ENCODE data around the gene CRACDL.

CRACDL gene

DNA sequence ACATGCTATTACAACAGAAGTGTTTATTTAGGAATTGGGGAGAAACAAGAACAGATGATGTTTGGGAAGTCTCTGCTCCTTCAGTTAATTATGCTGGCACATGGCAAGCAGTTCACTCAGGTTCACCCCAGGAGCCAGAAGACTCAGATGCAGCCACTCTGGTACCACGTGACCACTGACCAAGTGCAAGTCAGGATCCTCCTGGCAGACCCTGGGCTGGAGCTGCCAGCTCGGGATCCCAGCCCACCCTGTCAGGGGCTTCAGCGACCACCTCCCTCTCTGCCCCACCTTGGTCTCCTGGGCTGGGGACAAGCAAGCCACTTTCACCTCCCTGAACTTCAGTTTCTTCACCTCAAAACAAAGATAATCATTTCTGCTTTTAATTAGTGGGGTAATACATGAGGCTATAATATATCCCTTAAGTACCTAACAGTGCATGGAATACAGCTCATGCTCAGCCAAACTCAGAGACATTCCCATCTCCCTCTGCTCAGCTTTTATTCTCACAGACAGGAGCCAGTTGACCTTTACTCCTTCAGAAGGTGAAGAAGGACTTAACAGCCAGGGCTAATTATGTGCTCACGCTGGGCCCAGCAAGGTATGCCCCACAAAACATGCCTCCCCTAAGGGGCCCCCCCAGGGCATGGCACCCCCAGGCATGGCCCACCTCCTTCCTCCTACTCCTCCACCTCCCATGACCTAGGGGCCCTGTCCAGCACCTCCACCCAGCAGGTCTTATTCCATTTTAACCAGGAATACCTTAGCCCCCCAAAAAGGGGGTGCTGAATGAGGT, 11.8 kb downstream of the CRACDL start:
- DNase-seq, result no peak

DNA sequence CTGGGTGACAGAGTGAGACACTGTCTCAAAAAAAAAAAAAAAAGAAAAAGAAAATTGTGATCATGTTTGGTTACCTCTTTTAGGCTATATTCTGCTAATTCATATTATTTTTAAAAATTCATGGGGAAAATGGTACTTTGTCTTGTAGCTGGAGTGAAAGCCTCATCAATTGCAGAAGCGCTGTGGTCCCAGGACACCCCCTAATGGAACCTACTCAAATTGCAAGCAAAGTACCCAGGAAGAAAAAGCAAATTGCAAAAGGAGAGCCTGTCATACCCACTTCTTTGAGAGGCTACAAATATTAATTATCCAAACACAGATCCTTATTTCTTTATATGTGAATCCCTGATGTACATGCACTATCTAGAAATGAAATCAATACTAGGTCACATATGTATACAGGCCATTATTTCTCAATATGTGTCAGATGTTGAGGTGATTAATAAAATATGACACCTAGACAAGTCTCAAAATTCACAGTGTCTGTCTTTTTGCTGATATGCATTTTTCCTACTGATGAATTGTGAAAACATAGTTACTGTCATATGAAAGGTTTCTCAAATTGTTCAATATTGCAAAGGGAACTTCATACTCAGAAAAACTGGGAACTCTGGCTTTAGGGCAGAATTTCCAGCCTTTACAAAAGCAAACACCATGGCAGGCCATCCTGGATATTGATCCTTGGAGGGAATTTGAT, 12.6 kb downstream of the CRACDL start:
- no peak for DNase-seq

DNA sequence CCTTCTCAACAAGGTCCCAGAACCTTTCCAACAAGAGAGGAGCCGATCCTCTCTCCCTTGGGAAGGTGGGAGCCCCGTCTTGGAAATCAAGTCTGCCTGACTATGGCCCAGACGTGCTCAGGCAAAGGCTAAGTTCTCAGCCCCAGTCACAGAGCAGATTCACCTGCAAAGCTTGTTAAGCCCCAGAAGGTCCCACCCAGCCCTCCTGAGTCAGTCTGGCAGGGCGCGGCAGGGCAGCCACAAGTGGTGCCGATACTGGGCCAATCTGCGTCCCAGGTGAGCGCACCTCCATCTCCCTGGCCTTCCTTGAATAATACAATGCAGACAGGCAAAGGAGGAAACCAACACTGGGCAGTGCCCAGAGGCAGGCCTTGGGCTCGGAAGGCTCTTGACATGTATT, 15.0 kb downstream of the CRACDL start:
- no peak for DNase-seq

DNA sequence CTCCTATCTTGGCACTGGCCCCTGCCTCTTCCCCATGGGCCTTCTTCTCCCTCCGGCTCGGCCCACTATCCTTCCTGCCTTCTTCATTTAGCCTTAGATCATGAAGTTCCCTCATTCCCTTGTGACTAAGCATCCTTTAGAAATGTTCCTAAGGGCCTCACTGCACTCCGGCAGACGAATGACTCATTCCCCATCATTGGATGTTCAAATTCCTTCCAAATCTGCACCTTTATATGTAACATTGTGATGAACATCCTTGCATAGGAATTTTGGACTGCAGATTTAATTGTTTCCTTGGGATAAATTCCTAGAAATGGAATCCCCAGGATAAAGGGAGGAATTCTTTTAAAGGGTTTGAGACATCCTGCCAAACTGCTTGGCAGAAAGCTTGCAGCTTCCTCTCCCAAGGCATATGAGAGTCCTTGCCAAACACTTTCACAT, 19.0 kb downstream of the CRACDL start:
- no peak for DNase-seq

DNA sequence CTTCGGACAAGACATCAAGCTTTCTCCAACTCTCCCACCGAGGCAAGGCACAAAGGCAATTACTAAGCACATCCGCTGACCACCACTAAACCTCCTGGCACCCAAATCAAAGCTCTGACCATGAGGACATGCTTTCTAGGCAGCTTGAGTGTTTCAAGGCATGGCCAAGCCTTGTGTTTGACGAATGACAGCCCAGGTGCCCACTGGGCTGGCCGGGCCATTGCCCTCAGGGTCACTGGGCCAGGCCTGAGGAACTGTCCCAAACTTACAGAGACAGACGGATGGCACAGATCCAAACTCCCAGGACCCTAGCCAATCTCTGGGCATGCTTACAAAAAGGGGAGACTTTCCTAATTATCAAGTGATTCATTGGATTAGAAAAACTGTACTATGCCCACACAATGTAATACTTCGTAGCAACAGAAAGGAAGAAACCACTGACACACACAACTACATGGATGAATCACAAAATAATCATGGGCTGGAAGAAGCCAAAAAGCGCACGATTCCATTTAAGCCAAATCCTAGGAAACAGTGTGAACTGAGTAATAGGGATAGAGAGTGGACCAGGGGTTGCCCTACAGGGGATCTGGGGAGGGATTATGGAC, 20.2 kb downstream of the CRACDL start:
- no peak for DNase-seq

DNA sequence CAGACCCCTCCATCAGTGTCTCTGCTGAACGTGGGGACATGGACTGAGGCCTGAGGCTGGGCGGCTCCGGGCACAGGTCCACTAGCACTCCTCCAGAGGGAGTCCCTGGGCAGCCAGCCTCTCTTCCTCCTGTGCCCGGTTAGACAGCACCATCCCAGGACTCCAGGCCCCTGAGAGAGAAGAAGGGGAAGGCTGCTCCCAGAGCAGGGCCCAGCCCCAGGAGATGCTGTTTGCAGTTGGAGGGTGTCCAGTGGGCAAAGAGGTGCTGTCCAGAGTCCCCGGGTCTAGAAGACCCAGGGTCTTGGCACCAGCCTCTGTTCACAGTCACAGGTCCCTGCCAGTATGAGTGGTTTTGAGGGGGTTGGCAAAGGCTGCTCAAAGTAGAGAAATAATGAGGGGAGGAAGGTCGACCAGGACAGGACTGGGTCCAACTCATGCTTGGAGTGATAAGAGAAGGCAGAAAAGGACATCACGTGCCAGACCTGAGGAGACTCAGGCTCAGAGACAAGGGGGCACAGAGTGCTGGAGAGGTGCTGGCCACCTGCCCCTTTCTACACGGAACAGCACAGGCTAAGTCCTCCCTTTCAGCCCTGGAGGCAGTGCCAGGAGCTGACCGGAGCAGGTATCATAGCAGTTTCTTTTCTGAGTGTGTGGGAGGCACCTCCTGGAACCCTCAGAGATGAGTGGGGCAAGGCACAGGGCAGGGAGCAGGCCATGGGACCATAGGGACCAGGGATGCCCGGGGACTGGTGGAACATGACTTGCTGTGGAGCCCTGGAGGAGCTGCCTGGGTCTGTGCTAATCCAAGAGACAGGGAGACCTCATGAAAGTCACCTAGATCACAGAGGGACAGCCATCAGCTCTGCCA, 21.1 kb downstream of the CRACDL start:
- no peak for DNase-seq

DNA sequence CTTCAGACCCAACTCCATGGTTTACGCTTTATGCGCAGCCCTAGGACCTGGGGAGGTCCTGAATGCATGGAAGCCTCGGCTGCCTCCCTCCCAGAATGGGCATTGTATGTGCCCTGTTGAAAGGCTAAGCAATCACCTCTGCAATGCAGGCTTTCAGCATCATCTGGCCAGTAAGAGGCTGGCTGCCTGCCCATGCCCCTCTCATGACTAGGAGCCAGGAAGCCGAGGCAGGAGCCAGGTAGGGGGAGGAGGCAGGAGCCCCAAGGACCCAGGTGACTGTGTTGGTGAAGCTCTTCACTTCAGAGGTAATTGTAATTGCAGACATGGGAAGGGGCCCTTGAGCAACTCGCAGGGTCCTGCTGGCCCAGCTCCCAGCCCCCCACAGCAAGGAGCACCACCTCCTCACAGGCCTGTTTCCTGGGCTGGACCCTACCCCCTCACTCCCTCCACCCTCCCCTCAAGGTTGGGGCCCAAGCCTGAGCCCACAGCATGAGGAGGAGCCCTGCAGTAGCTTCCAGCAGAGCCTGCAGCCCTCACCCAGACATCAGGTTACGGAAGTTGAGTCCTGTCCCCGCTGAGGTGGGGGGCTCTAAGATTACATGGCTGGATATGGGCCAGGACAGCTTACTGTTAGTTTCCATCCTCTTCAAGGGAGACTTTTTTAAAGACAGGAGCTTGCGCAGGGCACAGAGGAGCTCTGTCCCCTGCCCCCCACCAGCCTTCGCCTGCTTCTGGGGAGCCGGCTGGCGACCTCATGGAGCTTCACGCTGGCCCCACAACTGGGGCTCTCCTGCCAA, 21.9 kb downstream of the CRACDL start:
- DNase-seq, result no peak

DNA sequence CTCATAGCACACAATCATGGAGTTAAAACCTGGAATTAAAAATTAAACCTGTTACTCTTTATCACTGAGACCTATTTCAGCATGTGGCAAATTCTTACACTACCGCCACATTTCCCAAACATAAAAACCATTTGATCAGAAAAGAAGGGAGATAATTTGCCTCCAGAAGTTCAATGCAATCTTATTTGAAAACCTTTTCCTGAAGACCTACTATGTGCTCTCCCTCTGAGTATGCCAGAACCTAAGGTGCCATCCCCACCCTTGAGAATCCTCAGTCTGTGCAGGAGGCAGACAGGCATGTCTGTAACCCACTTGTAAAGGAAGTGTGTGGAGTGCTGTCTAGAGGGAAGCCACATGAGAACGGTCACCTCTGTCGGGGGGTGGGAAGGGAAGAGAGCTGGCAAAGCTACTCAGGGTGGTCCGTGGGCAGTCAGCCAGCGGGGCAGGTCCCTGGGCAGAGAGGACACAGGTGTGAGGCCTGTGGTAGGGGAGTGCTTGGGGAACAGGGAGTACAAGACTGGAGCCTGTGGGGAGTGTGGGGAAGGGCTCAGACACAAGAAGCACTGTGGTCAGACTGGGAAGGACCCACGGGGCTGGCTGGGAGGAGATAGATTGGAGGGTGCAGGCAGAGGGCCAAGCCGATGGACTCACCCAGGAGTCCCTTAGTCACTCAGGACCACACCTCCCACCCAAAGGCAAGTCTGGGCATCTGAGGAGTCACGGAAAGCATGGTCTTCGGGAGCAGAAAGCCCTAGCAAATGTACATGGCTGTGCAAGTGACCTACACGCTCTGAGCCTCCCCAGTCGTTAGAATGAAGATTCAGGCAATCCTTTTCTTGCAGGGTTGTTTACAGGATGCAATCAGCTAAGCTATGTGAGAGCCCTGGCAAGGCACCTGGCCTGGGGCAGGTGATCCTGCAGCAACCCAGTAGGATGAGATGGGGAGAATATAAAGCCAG, 22.8 kb downstream of the CRACDL start:
- no peak for DNase-seq

DNA sequence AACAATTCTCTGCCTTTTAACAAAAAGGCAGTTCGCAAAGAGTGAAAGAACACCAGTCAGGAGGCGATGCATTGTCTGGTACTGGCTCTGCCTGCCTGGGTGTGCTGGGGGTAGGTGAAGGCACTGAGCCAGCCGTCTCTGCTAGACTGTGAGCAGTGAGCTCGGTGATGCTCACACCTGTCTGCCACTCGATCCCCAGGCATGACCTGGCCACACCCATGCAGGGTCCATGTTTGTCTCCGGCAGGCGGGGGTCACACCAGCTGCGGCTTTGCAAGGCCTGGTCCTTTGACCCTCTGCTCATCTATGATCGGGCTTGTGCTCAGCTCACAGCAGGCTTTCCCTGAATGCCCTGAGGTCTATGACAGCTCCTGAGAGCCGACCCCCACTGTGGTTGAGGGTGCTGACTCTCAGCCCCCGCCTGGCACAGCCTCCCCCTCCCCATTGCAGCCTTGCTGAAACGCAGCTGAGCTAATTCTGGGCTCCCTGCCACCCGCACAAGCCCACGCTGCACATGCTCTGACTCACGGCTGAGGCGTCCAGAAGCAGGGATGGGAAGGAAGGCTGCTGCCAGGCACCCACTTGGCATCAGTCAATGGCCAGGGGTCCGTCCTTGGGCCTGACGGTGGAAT, 23.7 kb downstream of the CRACDL start:
- no peak for DNase-seq

DNA sequence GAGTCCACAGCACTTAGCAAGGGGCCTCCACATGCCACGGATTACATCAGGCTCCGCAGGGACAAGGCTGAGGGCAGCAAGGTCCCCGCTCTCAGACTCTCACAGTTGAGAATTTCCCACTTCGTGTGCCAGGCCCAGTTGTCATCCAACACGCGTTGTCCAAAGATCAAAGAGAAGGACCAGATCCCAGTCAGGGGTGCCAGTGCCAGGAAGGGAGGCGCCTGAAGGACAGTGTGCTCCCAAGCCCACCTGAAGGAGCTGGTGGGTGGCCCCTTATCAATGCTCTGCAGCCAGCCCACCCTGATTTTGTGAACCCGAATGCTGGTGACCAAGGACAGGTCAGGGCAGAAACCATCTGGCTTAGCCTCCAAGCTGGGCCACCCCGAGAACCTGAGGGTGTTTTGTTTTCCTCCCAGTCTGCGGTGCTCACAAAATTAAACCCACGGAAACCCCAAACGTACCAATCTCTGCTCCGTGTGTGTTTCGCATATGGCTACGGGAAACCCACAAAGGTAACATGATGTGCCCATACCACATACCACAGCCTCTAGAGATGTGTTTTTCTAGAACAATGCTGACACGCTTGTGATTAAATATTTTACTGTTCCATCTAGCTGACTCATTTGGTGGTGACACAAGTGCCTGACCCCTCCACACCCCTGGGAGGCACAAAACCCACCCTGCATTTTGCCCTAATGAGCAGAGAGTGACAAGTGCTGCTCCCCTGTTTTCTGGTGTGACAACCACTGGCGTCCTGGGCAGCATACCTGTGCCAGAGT, 24.5 kb downstream of the CRACDL start:
- DNase-seq, result no peak

DNA sequence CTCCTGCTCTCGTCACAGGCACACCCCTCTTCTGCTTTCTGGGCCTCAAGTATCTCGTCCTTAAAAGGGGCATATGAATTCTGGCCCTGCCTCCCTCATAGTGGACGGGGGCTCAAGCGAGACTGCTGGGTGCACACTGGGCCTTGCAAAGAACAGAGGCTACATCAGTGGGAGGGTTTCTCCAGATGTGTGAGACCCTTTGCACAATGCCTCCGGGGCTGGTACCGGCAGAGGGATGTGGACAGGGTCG, 25.0 kb downstream of the CRACDL start:
- DNase-seq, result no peak

DNA sequence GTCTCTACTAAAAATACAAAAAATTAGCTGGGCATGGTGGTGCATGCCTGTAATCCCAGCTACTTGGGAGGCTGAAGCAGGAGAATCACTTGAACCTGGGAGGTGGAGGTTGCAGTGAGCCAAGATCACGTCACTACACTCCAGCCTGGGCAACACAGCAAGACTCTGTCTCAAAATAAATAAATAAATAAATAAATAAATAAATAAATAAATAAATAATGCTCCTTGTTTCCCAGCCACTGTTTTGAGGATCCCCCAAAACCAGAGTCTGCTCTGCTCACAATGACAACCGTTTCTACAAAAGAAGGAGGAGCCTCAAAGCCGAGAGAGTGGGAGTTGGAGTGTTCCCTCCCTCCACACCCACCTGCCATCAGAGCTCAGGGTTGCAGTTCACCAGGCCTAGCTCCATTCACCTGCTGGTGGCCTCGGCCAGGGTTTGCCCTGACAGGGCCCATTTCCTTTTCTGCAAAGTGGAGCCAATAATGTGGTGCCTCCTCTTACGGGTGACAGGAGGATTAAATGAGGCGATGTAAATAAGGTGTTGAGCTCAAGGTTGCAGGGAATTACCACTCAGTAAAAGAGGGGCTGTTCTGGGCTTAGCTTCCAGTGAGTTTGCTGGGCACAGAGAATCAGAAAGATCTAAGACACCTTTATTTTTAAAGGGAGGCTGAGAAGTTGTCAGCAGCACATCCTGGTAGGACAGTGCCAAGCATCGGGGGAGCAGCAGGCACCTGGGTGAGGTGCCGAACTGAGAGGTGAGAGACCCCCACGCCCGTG, 25.5 kb downstream of the CRACDL start:
- DNase-seq, result no peak

DNA sequence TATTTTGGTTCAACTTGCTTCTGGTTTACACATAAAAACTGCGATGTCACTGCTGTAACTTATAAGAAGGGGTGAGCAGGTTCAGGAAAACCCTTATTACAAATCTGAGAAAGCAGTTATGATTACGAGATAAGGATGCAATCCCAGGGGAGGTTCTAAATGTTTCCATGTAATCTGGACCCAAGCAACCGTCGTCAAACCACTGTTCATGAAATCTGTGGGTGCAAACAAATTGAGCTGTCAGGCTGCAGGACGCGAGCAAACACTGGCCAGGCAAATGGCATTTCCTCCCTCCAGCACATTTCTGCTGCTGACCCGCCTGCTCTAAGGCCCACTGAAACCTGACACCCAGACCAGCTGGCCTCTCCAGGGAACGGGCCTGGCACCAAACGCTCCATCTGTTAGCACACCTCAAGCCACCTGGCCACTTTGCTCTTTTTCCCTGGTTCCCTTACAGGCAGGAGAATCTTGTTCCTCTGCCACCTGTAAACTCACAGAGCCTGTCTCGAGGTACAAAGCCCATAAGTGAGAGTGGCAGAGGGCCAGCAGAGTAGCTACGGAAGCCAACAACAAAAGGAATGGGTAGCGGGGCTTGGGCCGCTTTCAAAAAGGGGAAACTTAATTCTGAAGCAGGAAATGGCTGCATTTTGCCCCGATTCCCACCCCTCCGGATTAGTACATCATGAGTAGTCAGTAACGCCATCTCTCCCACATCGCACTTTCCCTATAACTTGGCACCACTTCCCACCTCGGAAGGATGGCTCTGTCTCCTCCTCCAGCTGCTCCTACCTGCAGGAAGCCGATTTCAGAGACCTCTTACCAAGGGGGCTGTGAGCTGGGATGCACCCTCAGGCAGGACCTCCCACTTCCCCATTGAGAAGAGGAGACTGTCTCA, 26.5 kb downstream of the CRACDL start:
- no peak for DNase-seq

DNA sequence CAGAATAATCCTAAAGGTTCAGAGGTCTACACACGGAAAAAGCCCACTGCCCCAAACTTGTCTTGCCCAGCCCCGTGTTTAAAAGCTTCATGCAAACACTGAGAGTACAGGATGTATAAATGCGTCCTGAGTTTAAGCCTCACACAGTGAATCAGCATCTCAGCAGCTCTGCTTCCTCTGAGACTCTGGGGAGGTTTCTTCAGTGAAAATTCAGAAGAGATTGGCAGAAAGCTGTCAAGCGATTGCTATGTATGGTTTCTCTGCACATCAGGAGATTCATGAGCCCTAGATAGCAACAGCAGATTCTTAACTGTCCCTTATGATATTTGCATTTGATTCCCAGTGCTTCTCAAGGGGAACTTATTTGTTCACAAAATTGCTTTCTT, 27.1 kb downstream of the CRACDL start:
- no peak for DNase-seq

DNA sequence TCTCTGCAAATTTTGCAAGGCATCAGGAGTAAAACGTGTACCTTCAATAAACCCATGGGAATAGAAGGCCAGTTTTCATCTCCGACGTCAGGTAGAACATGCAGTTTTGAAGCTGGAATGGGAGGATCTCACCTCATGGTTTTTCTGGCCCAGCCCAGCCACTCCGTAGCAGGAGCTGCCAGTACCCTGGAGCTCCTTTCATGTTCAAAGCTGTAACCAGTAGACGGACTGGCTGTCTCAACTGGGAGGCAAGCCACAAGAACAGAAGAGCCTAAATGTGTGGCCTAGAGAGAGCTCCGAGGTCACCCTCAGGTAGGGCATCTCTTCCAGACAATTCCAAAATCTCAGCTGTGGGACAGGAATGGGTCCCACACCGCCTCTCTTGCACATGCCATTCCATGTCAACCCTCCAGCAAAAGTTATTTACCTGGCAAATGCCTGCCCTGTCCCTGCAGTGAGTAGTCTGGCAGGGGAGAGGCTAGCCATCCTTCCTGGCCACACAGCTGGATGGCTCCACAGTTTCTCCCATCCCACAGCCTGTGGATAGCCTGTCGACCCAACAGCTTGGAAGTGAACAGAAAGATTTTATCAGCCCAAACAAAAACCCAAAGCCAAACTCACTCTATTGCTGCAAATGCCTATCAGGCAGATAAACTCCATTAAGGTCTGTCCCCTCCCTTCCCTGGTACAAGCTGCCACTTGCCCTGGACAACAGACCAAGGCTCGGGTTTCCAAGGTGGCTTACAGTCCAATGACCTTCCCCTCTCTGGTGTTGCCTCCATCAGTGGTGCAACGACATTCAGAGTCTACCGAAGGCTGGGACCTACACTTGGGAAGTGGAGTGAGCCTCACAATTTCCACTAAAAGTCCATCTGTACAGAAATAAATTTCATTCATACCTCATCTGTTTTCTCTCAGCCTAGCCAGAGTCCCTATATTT, 27.8 kb downstream of the CRACDL start:
- DNase-seq, result no peak

DNA sequence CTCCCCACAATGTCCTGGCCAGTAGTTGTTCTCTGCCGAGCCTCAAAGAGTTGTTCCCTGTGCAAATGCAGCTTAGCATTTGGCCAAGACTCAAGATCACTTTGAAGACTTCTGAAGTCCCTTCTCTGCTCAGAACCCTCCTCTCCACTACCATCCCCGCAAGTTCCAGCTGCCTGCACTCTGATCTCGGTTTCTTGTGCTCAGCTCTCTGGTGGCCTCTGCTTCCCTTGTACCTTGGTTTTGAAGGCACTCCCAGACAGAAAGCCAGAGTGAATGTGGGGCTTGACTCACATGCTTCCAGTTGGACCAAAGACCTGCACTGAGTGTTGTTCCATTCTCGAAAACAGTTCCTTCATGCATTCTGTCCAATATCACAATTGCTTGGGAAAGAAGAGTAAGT, 28.6 kb downstream of the CRACDL start:
- DNase-seq, result no peak

Data from activated CD4-positive, alpha-beta T cell treated with anti-CD3 and anti-CD28 coated beads for 1 hour (primary cell).